ENCODE data around the gene YAP1.

Gene YAP1

GRCh38 chr11:102064316-102064715 lies 45.9 kb upstream of the YAP1 start:
- Histone ChIP-seq H3K27me3 (ENCODE audit: insufficient read depth, poor library complexity, severe bottlenecking) (no peaks in the 10 kb centered on the region), H3K4me3 (replicated peaks; ENCODE audit: insufficient read depth, low read length) (no peak overlapping the region), H3K27ac (replicated peaks) (no peak overlapping the region)
- TF ChIP-seq GABPA (IDR thresholded peaks at IDR 0.05; ENCODE audit: low read depth) (no peak), POLR2AphosphoS5 (IDR thresholded peaks at IDR 0.05; ENCODE audit: low read depth) (no peak), REST (IDR thresholded peaks at IDR 0.05; ENCODE audit: insufficient replicate concordance, low read depth) (no peak), SPI1 (IDR thresholded peaks at IDR 0.05; ENCODE audit: borderline replicate concordance, low read depth) (no peak)
- TF ChIP-seq, protein P1, sequence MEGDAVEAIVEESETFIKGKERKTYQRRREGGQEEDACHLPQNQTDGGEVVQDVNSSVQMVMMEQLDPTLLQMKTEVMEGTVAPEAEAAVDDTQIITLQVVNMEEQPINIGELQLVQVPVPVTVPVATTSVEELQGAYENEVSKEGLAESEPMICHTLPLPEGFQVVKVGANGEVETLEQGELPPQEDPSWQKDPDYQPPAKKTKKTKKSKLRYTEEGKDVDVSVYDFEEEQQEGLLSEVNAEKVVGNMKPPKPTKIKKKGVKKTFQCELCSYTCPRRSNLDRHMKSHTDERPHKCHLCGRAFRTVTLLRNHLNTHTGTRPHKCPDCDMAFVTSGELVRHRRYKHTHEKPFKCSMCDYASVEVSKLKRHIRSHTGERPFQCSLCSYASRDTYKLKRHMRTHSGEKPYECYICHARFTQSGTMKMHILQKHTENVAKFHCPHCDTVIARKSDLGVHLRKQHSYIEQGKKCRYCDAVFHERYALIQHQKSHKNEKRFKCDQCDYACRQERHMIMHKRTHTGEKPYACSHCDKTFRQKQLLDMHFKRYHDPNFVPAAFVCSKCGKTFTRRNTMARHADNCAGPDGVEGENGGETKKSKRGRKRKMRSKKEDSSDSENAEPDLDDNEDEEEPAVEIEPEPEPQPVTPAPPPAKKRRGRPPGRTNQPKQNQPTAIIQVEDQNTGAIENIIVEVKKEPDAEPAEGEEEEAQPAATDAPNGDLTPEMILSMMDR (IDR thresholded peaks at IDR 0.05; ENCODE audit: insufficient read depth, low read length): no peak
- no peak for DNase-seq (ENCODE audit: low read depth in 1 of 2, low spot score in 1 of 2)

DNA sequence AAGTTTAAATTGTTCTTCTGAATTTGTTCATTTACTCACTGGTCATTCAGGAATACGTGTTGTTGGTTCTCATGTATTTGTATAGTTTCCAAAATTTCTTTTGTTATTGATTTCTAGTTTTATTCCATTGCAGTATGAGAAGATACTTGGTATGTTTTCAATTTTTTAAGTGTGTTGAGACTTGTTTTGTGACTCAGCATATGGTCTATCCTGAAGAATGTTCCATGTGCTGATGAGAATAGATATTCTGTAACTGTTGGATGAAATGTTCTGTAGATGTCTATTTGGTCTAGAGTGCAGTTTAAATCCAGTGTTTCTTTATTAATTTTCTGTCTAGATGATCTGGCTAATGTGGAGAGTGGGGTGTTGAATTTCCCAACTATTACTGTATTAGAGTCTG lies 39.5 kb upstream of the YAP1 start:
- no peak overlapping the region for H3K4me3 ChIP-seq (replicated peaks; ENCODE audit: insufficient read depth, low read length)
- no peaks in the 10 kb centered on the region for H3K27me3 ChIP-seq (ENCODE audit: insufficient read depth, poor library complexity, severe bottlenecking)
- no peak for DNase-seq (ENCODE audit: low read depth in 1 of 2, low spot score in 1 of 2)
- TF ChIP-seq POLR2AphosphoS5 (IDR thresholded peaks at IDR 0.05; ENCODE audit: low read depth) (no peak), GABPA (IDR thresholded peaks at IDR 0.05; ENCODE audit: low read depth) (no peak), SPI1 (IDR thresholded peaks at IDR 0.05; ENCODE audit: borderline replicate concordance, low read depth) (no peak), REST (IDR thresholded peaks at IDR 0.05; ENCODE audit: insufficient replicate concordance, low read depth) (no peak)
- TF ChIP-seq, protein P1 (IDR thresholded peaks at IDR 0.05; ENCODE audit: insufficient read depth, low read length): no peak
- H3K27ac ChIP-seq (replicated peaks): no peak overlapping the region

GRCh38 chr11:102071497-102072472 lies 38.5 kb upstream of the YAP1 start:
- TF ChIP-seq GABPA (IDR thresholded peaks at IDR 0.05; ENCODE audit: low read depth): no peak
- no peak for TF ChIP-seq REST (IDR thresholded peaks at IDR 0.05; ENCODE audit: insufficient replicate concordance, low read depth)
- no peak for TF ChIP-seq POLR2AphosphoS5 (IDR thresholded peaks at IDR 0.05; ENCODE audit: low read depth)
- TF ChIP-seq, protein P1 (IDR thresholded peaks at IDR 0.05; ENCODE audit: insufficient read depth, low read length): no peak
- TF ChIP-seq SPI1 (IDR thresholded peaks at IDR 0.05; ENCODE audit: borderline replicate concordance, low read depth): no peak
- H3K27ac ChIP-seq (replicated peaks): no peak overlapping the region
- DNase-seq (ENCODE audit: low read depth in 1 of 2, low spot score in 1 of 2): no peak
- H3K27me3 ChIP-seq (ENCODE audit: insufficient read depth, poor library complexity, severe bottlenecking): no peaks in the 10 kb centered on the region
- H3K4me3 ChIP-seq (replicated peaks; ENCODE audit: insufficient read depth, low read length): no peak overlapping the region

All from HL-60 (cell line).